ENCODE measurements around the gene ZNF655.

DNA sequence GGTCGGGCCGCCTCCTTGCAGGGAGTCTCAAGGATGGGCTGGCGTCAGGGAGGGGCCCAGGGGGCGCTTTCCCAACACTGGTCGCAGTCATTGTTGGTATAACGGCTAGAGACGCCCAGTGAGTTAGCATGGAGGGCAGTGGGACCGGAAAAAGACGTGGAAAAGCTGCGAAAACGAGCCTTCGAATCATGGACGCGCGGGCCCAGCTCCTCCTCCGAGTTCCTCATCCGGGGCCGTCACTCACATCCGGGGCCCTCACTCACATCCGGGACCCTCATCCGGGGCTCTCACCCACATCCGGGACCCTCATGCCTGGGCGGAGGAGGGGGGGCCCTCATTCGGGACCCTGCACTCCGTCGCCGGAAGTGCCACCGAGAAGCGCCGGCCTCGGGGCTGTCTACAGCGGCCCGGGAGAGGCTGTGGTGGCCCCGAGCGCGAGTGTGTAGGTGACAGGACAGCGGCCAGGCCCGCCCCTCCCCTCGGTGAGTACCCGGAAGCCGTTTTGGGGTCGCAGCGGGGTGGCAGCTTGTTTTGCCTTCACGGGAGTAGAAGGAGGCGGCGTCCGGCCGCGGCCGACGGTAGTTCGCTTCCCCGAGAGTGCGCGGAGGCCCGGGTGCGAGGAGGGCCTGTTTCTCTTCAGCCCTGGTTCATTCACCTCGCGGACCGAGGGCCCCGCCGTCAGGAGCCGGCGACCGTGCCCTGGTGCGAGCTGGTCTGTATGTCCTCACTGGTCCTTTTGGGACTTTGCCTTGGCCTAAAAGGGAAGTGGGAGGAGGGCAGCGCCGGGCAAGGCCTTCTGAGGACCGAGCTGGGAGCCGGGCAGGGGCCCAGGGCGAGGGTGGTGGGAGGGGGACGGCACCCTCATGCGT, at the start of gene ZNF655:
- no peak for TF ChIP-seq POLR2A (IDR thresholded peaks at IDR 0.05)
- TF ChIP-seq, protein P1, sequence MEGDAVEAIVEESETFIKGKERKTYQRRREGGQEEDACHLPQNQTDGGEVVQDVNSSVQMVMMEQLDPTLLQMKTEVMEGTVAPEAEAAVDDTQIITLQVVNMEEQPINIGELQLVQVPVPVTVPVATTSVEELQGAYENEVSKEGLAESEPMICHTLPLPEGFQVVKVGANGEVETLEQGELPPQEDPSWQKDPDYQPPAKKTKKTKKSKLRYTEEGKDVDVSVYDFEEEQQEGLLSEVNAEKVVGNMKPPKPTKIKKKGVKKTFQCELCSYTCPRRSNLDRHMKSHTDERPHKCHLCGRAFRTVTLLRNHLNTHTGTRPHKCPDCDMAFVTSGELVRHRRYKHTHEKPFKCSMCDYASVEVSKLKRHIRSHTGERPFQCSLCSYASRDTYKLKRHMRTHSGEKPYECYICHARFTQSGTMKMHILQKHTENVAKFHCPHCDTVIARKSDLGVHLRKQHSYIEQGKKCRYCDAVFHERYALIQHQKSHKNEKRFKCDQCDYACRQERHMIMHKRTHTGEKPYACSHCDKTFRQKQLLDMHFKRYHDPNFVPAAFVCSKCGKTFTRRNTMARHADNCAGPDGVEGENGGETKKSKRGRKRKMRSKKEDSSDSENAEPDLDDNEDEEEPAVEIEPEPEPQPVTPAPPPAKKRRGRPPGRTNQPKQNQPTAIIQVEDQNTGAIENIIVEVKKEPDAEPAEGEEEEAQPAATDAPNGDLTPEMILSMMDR (IDR thresholded peaks at IDR 0.05) = no peak

Data from lower leg skin (tissue), 3 donors.